GM12878 (cell line): ENCODE results near the gene CHST13. TPM values are rescaled to one million over a fixed set of nuclear protein-coding genes. Genes with fewer than 3 reads are reported as not detected.

Experiments
- ATAC-seq: fragments of 200-7000 bp; cut with Tn5 transposase; 3 replicates; pipeline ENCODE4 v1.9.1; 2020; ENCODE audit warnings: mild to moderate bottlenecking, moderate library complexity
- BruUV-seq: library from RNA; stranded (reverse); fragments of 400-500 nt; replicated peaks from 2 replicates; lab custom pipeline; 2021; lab: Mats Ljungman, UMichigan
- CTCF ChIA-PET: fragments of 300-600 bp; sonication (Branson Sonifier 250); formaldehyde crosslinking; extraction: SDS; loops from one replicate; lab custom pipeline; 2021; ENCODE audit warnings: inconsistent platforms; lab: Yijun Ruan, JAX
- POLR2A ChIA-PET: fragments of 350-600 bp; formaldehyde crosslinking; extraction: SDS; loops from one replicate; lab custom pipeline; 2021; ENCODE audit warnings: inconsistent platforms; lab: Charles Lee
- RAD21 ChIA-PET: fragments of 300-600 bp; sonication (Branson Sonifier 250); formaldehyde crosslinking; loops from one replicate; lab custom pipeline; 2023; ENCODE audit warnings: antibody characterized with exemption; ENCODE audit not compliant: unreplicated experiment; lab: Charles Lee
- SMC1A ChIA-PET: fragments of 300-600 bp; sonication (Branson Sonifier 250); formaldehyde crosslinking; loops from one replicate; lab custom pipeline; 2023; ENCODE audit not compliant: unreplicated experiment, uncharacterized antibody; lab: Charles Lee
- DNase-seq: peaks from one replicate; pipeline ENCODE4 v3.0.0-alpha.2; 2011; ENCODE audit warnings: low read depth, low spot score
- FAIRE-seq: peaks from 3 replicates; lab custom pipeline; 2011; peaks lifted over from hg19 to GRCh38; lab: Jason Lieb, UNC
- H2AFZ ChIP-seq: 2 replicates; pipeline ENCODE4 v1.6.0; 2011; ENCODE audit warnings: low read depth, low read length, control low read depth; ENCODE audit not compliant: control insufficient read depth
- H3K27ac ChIP-seq: 2 replicates; pipeline ENCODE4 v1.5.1; 2011; ENCODE audit warnings: control low read depth; ENCODE audit not compliant: control insufficient read depth, insufficient read depth
- H3K27me3 ChIP-seq, 2 experiments: replicated peaks in 1 of 2; 2 replicates each; pipeline versions ENCODE4 v1.6.0 to v1.6.1; 2011; ENCODE audit warnings: low read length in 1 of 2; ENCODE audit not compliant: control insufficient read depth in 2 of 2, insufficient read depth in 2 of 2
- H3K36me3 ChIP-seq, 2 experiments: 2 replicates each; pipeline ENCODE4 v1.5.1; 2011; ENCODE audit warnings: low read length in 1 of 2; ENCODE audit not compliant: control insufficient read depth in 2 of 2, insufficient read depth in 2 of 2
- H3K4me1 ChIP-seq: 2 replicates; pipeline ENCODE4 v1.6.1; 2011; ENCODE audit warnings: mild to moderate bottlenecking, low read length, moderate library complexity, mixed read lengths; ENCODE audit not compliant: control insufficient read depth, insufficient read depth
- H3K4me2 ChIP-seq: 2 replicates; pipeline ENCODE4 v1.6.0; 2011; ENCODE audit warnings: control low read depth; ENCODE audit not compliant: control insufficient read depth, insufficient read depth
- H3K4me3 ChIP-seq: fragments of 200-600 bp; sonication (generic); 2 replicates; pipeline ENCODE4 v1.5.1; 2016
- H3K79me2 ChIP-seq: 2 replicates; pipeline ENCODE4 v1.6.0; 2011; ENCODE audit warnings: low read length; ENCODE audit not compliant: control insufficient read depth, insufficient read depth
- H3K9ac ChIP-seq: 2 replicates; pipeline ENCODE4 v1.8.0; 2011; ENCODE audit warnings: low read length, control low read depth, mixed read lengths; ENCODE audit not compliant: control insufficient read depth, insufficient read depth
- H3K9me3 ChIP-seq: replicated peaks from 3 replicates; pipeline ENCODE4 v1.5.1; 2011; ENCODE audit warnings: mild to moderate bottlenecking, low read length; ENCODE audit not compliant: control insufficient read depth, insufficient read depth
- H4K20me1 ChIP-seq: 2 replicates; pipeline ENCODE4 v1.6.0; 2011; ENCODE audit not compliant: control insufficient read depth, insufficient read depth
- BCL11A ChIP-seq: IDR thresholded peaks from 2 replicates; pipeline ENCODE4 v1.6.1; 2011; ENCODE audit warnings: low read depth, low read length
- BCLAF1 ChIP-seq: fragments of 450-650 bp; IDR thresholded peaks from 2 replicates; pipeline ENCODE4 v1.6.1; 2017; ENCODE audit warnings: antibody characterized with exemption, mild to moderate bottlenecking, moderate library complexity
- CBFB ChIP-seq: IDR thresholded peaks from 2 replicates; pipeline ENCODE4 v1.6.1; 2016; ENCODE audit warnings: antibody characterized with exemption, low read depth
- CREM ChIP-seq: IDR thresholded peaks from 2 replicates; pipeline ENCODE4 v1.6.1; 2014; ENCODE audit warnings: antibody characterized with exemption, low read depth
- FOS ChIP-seq: IDR thresholded peaks from 3 replicates; pipeline ENCODE4 v1.6.1; 2011; ENCODE audit warnings: borderline replicate concordance; ENCODE audit not compliant: insufficient read length; ENCODE audit errors: extremely low read depth
- IRF4 ChIP-seq: IDR thresholded peaks from 2 replicates; pipeline ENCODE4 v1.6.1; 2011; ENCODE audit warnings: low read depth, low read length
- MTA3 ChIP-seq: IDR thresholded peaks from 2 replicates; pipeline ENCODE4 v1.6.1; 2012; ENCODE audit warnings: low read length, inconsistent platforms, borderline replicate concordance
- NBN ChIP-seq: fragments of 450-650 bp; IDR thresholded peaks from 2 replicates; pipeline ENCODE4 v1.6.1; 2016
- NFYA ChIP-seq: IDR thresholded peaks from 2 replicates; pipeline ENCODE4 v1.6.1; 2011; ENCODE audit warnings: low read depth, mild to moderate bottlenecking, low read length, improper control_type of control experiment, borderline replicate concordance
- NFYB ChIP-seq: IDR thresholded peaks from 2 replicates; pipeline ENCODE4 v1.6.1; 2011; ENCODE audit warnings: low read depth, mild to moderate bottlenecking, low read length, improper control_type of control experiment, moderate library complexity; ENCODE audit not compliant: insufficient read depth
- PAX8 ChIP-seq: fragments of 450-650 bp; IDR thresholded peaks from 2 replicates; pipeline ENCODE4 v1.6.1; 2017; ENCODE audit warnings: mild to moderate bottlenecking, moderate library complexity
- SMAD5 ChIP-seq: IDR thresholded peaks from 2 replicates; pipeline ENCODE4 v1.6.1; 2016; ENCODE audit warnings: antibody characterized with exemption, low read depth
- SUPT20H ChIP-seq: IDR thresholded peaks from 2 replicates; pipeline ENCODE4 v1.6.1; 2011; ENCODE audit warnings: low read depth, mild to moderate bottlenecking, low read length, moderate library complexity, borderline replicate concordance; ENCODE audit not compliant: control insufficient read depth
- WRNIP1 ChIP-seq: IDR thresholded peaks from 2 replicates; pipeline ENCODE4 v1.6.1; 2011; ENCODE audit warnings: low read depth, low read length, improper control_type of control experiment, borderline replicate concordance
- WGBS: methylation state at CpG from one replicate; pipeline ENCODE4 v1.1.6; 2016; ENCODE audit warnings: low lambda C conversion rate; ENCODE audit not compliant: insufficient replicate concordance, insufficient coverage; ENCODE audit errors: missing lambda C conversion rate; 5-methylcytosine and 5-hydroxymethylcytosine counted together
- in situ Hi-C: fragments of 300-500 bp; cut with MboI; formaldehyde crosslinking; loops from 9 replicates; pipeline ENCODE4 v1.14.3; 2018; ENCODE audit warnings: mixed read lengths
- intact Hi-C: fragments of 100-400 bp; cut with micrococcal nuclease; formaldehyde crosslinking; loops from one replicate; pipeline ENCODE4 v1.14.2; 2022; ENCODE audit not compliant: unreplicated experiment
- polyA plus RNA-seq, 11 experiments: library from polyadenylated mRNA; depleted of rRNA in 4 of 11; unstranded in 6 of 11; stranded (reverse) in 5 of 11; fragments of >200 nt; fragmentation: Nextera tagmentation in 4 of 11; fragmentation: Illumina TruSeq in 1 of 11; extraction: Ambion mirVana in 4 of 11; extraction: Trizol in 1 of 11; gene quantifications; 1 replicate in 1 of 11; 2 replicates in 10 of 11; pipeline versions ENCODE4 v1.2.1 to v1.2.3, GENCODE V29; 2011 to 2016; ENCODE audit warnings: inconsistent platforms in 2 of 11, missing spikeins in 2 of 11, low read depth in 1 of 11
- total RNA-seq, 4 experiments: library from RNA; depleted of rRNA in 3 of 4; stranded (reverse); fragments of >200 nt in 3 of 4; fragmentation: Illumina TruSeq in 1 of 4; extraction: Trizol in 1 of 4; gene quantifications; 2 replicates each; pipeline versions ENCODE4 v1.2.1 to v1.2.3, GENCODE V29; 2013 to 2021
- TF ChIP-seq, protein P1 (sequence below): IDR thresholded peaks from 2 replicates; pipeline ENCODE4 v1.6.1; 2012; ENCODE audit warnings: low read depth, low read length, improper control_type of control experiment
- TF ChIP-seq, protein P2 (sequence below), 3 experiments: IDR thresholded peaks in 2 of 3; conservative IDR thresholded peaks in 1 of 3; 2 replicates each; pipeline ENCODE4 v1.5.1; 2011; ENCODE audit warnings: low read depth in 3 of 3, low read length in 3 of 3, mild to moderate bottlenecking in 3 of 3, control low read depth in 2 of 3, moderate library complexity in 2 of 3, inconsistent platforms in 1 of 3, mixed read lengths in 1 of 3; ENCODE audit not compliant: control insufficient read depth in 2 of 3, insufficient read depth in 1 of 3; ENCODE audit errors: extremely low read depth in 1 of 3
- TF ChIP-seq, protein P3 (sequence below): fragments of 450-650 bp; IDR thresholded peaks from 2 replicates; pipeline ENCODE4 v1.6.1; 2016; ENCODE audit warnings: mild to moderate bottlenecking

Gene CHST13
- total and polyA plus RNA-seq, 10 of the 15 experiments (the other 5 are each of a cell fraction or from before 2014, with no cell fraction given) = not detected

DNA sequence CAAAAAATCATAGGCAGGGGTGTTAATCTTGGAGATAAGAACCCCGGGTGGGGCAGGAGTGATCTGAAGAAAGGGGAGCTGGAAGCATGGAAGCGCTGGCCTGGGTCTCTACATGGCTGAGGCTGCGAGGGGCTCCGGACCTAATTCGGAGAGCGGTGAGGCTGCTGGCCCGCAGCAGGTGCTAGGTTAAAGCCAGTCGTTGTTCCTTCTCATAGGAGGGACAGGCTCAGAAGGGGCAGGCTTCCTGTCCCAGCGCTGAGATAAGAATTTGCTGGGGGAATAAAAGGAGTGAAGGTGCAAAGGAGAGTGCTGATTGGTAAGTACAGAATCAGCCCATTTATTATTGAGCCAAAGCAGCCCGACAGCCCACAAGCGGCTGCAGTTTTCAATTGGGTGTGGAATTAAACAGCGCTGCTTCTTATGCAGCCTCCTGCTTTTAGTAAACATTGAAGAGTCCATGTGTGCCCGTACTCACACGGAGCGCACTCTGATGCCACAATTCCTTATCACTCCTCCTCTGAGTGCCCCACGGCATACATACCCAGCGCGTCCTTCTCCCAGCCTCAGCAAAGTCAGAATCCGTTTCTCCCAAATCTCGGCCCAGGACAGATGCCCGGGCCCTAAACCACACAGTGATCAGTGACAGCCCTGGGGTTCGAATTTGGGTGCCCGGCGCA, 17.1 kb downstream of the CHST13 start (continued):
- no peak for TF ChIP-seq BCLAF1
- TF ChIP-seq FOS = no peak
- no peak for TF ChIP-seq NFYA
- TF ChIP-seq SMAD5 = no peak
- TF ChIP-seq PAX8 = no peak

DNA sequence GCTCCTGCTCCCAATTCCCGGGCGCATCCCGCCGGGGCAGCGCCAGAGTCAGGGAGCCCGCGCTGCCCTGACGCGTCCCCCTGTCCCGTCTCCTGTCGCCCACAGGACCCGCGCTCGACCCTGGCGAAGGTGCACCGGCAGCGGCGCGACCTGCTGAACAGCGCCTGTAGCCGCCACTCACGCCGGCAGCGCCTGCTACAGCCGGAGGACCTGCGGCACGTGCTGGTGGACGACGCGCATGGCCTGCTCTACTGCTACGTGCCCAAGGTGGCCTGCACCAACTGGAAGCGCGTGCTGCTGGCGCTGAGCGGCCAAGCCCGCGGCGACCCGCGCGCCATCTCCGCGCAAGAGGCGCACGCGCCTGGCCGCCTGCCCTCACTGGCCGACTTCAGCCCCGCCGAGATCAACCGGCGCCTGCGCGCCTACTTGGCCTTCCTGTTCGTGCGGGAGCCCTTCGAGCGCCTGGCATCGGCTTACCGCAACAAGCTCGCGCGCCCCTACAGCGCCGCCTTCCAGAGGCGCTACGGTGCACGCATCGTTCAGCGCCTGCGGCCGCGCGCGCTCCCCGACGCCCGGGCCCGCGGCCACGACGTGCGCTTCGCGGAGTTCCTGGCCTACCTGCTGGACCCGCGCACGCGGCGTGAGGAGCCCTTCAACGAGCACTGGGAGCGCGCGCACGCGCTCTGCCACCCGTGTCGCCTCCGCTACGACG, 17.8 kb downstream of the CHST13 start:
- H3K4me2 ChIP-seq = no peak overlapping the region
- ChIA-PET CTCF (no interaction called here), SMC1A (no interaction called here), RAD21 (no interaction called here), POLR2A (no interaction called here)
- H3K27ac ChIP-seq = no peak overlapping the region
- WGBS = 94% methylated on average over 87 of the region's 101 CpGs
- ATAC-seq (no peak), FAIRE-seq (no peak), DNase-seq (no peak)
- no peaks in the 10 kb centered on the region for H3K79me2 ChIP-seq
- no peak overlapping the region for H2AFZ ChIP-seq
- no peaks in the 10 kb centered on the region for H3K4me1 ChIP-seq
- no peaks in the 10 kb centered on the region for H3K36me3 ChIP-seq
- BruUV-seq = no TSS peak
- no peaks in the 10 kb centered on the region for H3K9me3 ChIP-seq
- H4K20me1 ChIP-seq = no peaks in the 10 kb centered on the region
- H3K4me3 ChIP-seq = no peak overlapping the region
- H3K27me3 ChIP-seq = peaks cover 0 to 6% of the 10 kb centered on the region in 2 experiments; a peak in 2 of 4 replicates
- no peak overlapping the region for H3K9ac ChIP-seq
- intact Hi-C loops (no loop called here), in situ Hi-C loops (no loop called here)
- no peak for TF ChIP-seq CREM
- TF ChIP-seq, protein P1, sequence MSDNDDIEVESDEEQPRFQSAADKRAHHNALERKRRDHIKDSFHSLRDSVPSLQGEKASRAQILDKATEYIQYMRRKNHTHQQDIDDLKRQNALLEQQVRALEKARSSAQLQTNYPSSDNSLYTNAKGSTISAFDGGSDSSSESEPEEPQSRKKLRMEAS = no peak
- no peak for TF ChIP-seq SMAD5
- TF ChIP-seq WRNIP1 = no peak
- TF ChIP-seq SUPT20H = no peak
- TF ChIP-seq NFYB = no peak
- TF ChIP-seq, protein P2, sequence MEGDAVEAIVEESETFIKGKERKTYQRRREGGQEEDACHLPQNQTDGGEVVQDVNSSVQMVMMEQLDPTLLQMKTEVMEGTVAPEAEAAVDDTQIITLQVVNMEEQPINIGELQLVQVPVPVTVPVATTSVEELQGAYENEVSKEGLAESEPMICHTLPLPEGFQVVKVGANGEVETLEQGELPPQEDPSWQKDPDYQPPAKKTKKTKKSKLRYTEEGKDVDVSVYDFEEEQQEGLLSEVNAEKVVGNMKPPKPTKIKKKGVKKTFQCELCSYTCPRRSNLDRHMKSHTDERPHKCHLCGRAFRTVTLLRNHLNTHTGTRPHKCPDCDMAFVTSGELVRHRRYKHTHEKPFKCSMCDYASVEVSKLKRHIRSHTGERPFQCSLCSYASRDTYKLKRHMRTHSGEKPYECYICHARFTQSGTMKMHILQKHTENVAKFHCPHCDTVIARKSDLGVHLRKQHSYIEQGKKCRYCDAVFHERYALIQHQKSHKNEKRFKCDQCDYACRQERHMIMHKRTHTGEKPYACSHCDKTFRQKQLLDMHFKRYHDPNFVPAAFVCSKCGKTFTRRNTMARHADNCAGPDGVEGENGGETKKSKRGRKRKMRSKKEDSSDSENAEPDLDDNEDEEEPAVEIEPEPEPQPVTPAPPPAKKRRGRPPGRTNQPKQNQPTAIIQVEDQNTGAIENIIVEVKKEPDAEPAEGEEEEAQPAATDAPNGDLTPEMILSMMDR (IDR thresholded peaks at IDR 0.05 in 2 of 3, conservative IDR thresholded peaks at IDR 0.05 in 1 of 3; ENCODE audit: control insufficient read depth in 2 of 3, extremely low read depth in 1 of 3, insufficient read depth in 1 of 3, low read depth in 3 of 3, low read length in 3 of 3) = no peak
- TF ChIP-seq IRF4 = no peak
- no peak for TF ChIP-seq NBN
- no peak for TF ChIP-seq MTA3
- TF ChIP-seq BCL11A = no peak
- TF ChIP-seq CBFB = no peak
- TF ChIP-seq, protein P3, sequence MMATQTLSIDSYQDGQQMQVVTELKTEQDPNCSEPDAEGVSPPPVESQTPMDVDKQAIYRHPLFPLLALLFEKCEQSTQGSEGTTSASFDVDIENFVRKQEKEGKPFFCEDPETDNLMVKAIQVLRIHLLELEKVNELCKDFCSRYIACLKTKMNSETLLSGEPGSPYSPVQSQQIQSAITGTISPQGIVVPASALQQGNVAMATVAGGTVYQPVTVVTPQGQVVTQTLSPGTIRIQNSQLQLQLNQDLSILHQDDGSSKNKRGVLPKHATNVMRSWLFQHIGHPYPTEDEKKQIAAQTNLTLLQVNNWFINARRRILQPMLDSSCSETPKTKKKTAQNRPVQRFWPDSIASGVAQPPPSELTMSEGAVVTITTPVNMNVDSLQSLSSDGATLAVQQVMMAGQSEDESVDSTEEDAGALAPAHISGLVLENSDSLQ = no peak
